HepG2 (cell line): Measurements from ENCODE around the gene FUBP3. TPM values are rescaled to one million over a fixed set of nuclear protein-coding genes. Genes with fewer than 3 reads are reported as not detected.

Experiments used
- BCL6 ChIP-seq: IDR thresholded peaks from 2 replicates; pipeline ENCODE4 v1.6.1; 2016; ENCODE audit warnings: missing genetic modification reagents, missing compliant biosample characterization
- CEBPG ChIP-seq: IDR thresholded peaks from 2 replicates; pipeline ENCODE4 v1.6.1; 2016
- CREBL2 ChIP-seq: sonication (generic); formaldehyde crosslinking; IDR thresholded peaks from 2 replicates; pipeline ENCODE4 v1.8.1; 2023; ENCODE audit warnings: missing genetic modification reagents, mild to moderate bottlenecking, borderline replicate concordance
- ESRRA ChIP-seq: sonication (generic); formaldehyde crosslinking; IDR thresholded peaks from 2 replicates; pipeline ENCODE4 v1.5.1; 2020; ENCODE audit warnings: mild to moderate bottlenecking, low read depth, missing genetic modification reagents
- FIP1L1 ChIP-seq: fragments of 200-400 bp; formaldehyde crosslinking; IDR thresholded peaks from 2 replicates; pipeline ENCODE4 v1.6.1; 2018; ENCODE audit warnings: low read depth, mild to moderate bottlenecking, low read length, moderate library complexity, borderline replicate concordance; ENCODE audit not compliant: insufficient read depth
- HINFP ChIP-seq: sonication (generic); formaldehyde crosslinking; IDR thresholded peaks from 2 replicates; pipeline ENCODE4 v1.4.0; 2020; ENCODE audit warnings: low read depth, mild to moderate bottlenecking, missing genetic modification reagents
- HNRNPL ChIP-seq: fragments of 200-400 bp; formaldehyde crosslinking; IDR thresholded peaks from 2 replicates; pipeline ENCODE4 v1.6.1; 2017; ENCODE audit warnings: mild to moderate bottlenecking, low read depth, low read length
- HOXA5 ChIP-seq: sonication (generic); formaldehyde crosslinking; IDR thresholded peaks from 2 replicates; pipeline ENCODE4 v1.4.0; 2020; ENCODE audit warnings: missing genetic modification reagents
- MBD4 ChIP-seq: IDR thresholded peaks from 2 replicates; pipeline ENCODE4 v1.6.1; 2012; ENCODE audit warnings: low read length, inconsistent platforms, borderline replicate concordance
- NFIC ChIP-seq: IDR thresholded peaks from 2 replicates; pipeline ENCODE4 v1.6.1; 2012; ENCODE audit warnings: mild to moderate bottlenecking, low read length, inconsistent platforms
- POLR2AphosphoS5 ChIP-seq: IDR thresholded peaks from 2 replicates; pipeline ENCODE4 v1.6.1; 2012; ENCODE audit warnings: low read depth, low read length
- SP5 ChIP-seq: IDR thresholded peaks from 2 replicates; pipeline ENCODE4 v1.6.1; 2016; ENCODE audit warnings: low read depth, borderline replicate concordance
- TCF12 ChIP-seq, 2 experiments: fragments of 450-650 bp in 1 of 2; sonication (generic) in 1 of 2; formaldehyde crosslinking in 1 of 2; IDR thresholded peaks; 2 replicates each; pipeline versions ENCODE4 v1.6.1 to v1.8.0; 2017 to 2022; ENCODE audit warnings: antibody characterized with exemption in 1 of 2, mild to moderate bottlenecking in 1 of 2, missing genetic modification reagents in 1 of 2, moderate library complexity in 1 of 2
- TEAD3 ChIP-seq: optimal IDR thresholded peaks from 2 replicates; pipeline ENCODE3; 2016; ENCODE audit warnings: borderline replicate concordance
- YEATS4 ChIP-seq: sonication (generic); formaldehyde crosslinking; IDR thresholded peaks from 2 replicates; pipeline ENCODE4 v1.4.0; 2020; ENCODE audit warnings: missing genetic modification reagents, borderline replicate concordance
- ZNF335 ChIP-seq: sonication (generic); formaldehyde crosslinking; IDR thresholded peaks from 2 replicates; pipeline ENCODE4 v1.4.0; 2020; ENCODE audit warnings: missing genetic modification reagents
- ZNF556 ChIP-seq: sonication (generic); formaldehyde crosslinking; IDR thresholded peaks from 2 replicates; pipeline ENCODE4 v1.4.0; 2020; ENCODE audit warnings: mild to moderate bottlenecking, missing genetic modification reagents, borderline replicate concordance
- ZNF562 ChIP-seq: sonication (generic); formaldehyde crosslinking; IDR thresholded peaks from 2 replicates; pipeline ENCODE4 v1.8.0; 2022; ENCODE audit warnings: missing genetic modification reagents, borderline replicate concordance
- ZNF567 ChIP-seq: sonication (generic); formaldehyde crosslinking; IDR thresholded peaks from 2 replicates; pipeline ENCODE4 v1.8.1; 2023; ENCODE audit warnings: mild to moderate bottlenecking, missing genetic modification reagents, borderline replicate concordance
- ZNF570 ChIP-seq: sonication (generic); formaldehyde crosslinking; IDR thresholded peaks from 2 replicates; pipeline ENCODE4 v1.4.0; 2020; ENCODE audit warnings: mild to moderate bottlenecking, missing genetic modification reagents, borderline replicate concordance
- ZNF709 ChIP-seq: sonication (generic); formaldehyde crosslinking; IDR thresholded peaks from 2 replicates; pipeline ENCODE4 v1.5.0; 2020; ENCODE audit warnings: mild to moderate bottlenecking, missing genetic modification reagents
- ZNF780A ChIP-seq: sonication (generic); formaldehyde crosslinking; IDR thresholded peaks from 2 replicates; pipeline ENCODE4 v1.8.0; 2022; ENCODE audit warnings: mild to moderate bottlenecking, missing genetic modification reagents, moderate library complexity
- polyA plus RNA-seq, 8 experiments: library from polyadenylated mRNA; depleted of rRNA in 3 of 8; stranded (reverse) in 7 of 8; unstranded in 1 of 8; fragments of >200 nt; fragmentation: Illumina TruSeq in 4 of 8; extraction: Trizol in 4 of 8; gene quantifications; 2 replicates each; pipeline versions ENCODE4 v1.2.1 to v1.2.3, GENCODE V29; 2011 to 2016; ENCODE audit warnings: low read depth in 4 of 8, missing spikeins in 1 of 8, mixed read lengths in 1 of 8; ENCODE audit not compliant: insufficient read depth in 1 of 8
- total RNA-seq, 5 experiments: library from RNA; depleted of rRNA; stranded (reverse); fragments of >200 nt; fragmentation: Illumina TruSeq; extraction: Trizol; gene quantifications; 2 replicates each; pipeline ENCODE4 v1.2.3, GENCODE V29; 2016; ENCODE audit warnings: low read depth in 1 of 5
- TF ChIP-seq, protein P1 (sequence below): sonication (generic); formaldehyde crosslinking; IDR thresholded peaks from 2 replicates; pipeline ENCODE4 v1.4.0; 2020; ENCODE audit warnings: mild to moderate bottlenecking, missing genetic modification reagents
- TF ChIP-seq, protein P2 (sequence below): sonication (generic); formaldehyde crosslinking; IDR thresholded peaks from 2 replicates; pipeline ENCODE4 v1.5.0; 2020; ENCODE audit warnings: missing genetic modification reagents, mild to moderate bottlenecking, borderline replicate concordance
- TF ChIP-seq, protein P3 (sequence below): fragments of 450-650 bp; IDR thresholded peaks from 2 replicates; pipeline ENCODE4 v1.6.1; 2017

FUBP3 gene
- total and polyA plus RNA-seq, 2 of the 13 experiments (the other 11 are each of a cell fraction or from before 2014, with no cell fraction given): 28.7 to 40.0 TPM

DNA sequence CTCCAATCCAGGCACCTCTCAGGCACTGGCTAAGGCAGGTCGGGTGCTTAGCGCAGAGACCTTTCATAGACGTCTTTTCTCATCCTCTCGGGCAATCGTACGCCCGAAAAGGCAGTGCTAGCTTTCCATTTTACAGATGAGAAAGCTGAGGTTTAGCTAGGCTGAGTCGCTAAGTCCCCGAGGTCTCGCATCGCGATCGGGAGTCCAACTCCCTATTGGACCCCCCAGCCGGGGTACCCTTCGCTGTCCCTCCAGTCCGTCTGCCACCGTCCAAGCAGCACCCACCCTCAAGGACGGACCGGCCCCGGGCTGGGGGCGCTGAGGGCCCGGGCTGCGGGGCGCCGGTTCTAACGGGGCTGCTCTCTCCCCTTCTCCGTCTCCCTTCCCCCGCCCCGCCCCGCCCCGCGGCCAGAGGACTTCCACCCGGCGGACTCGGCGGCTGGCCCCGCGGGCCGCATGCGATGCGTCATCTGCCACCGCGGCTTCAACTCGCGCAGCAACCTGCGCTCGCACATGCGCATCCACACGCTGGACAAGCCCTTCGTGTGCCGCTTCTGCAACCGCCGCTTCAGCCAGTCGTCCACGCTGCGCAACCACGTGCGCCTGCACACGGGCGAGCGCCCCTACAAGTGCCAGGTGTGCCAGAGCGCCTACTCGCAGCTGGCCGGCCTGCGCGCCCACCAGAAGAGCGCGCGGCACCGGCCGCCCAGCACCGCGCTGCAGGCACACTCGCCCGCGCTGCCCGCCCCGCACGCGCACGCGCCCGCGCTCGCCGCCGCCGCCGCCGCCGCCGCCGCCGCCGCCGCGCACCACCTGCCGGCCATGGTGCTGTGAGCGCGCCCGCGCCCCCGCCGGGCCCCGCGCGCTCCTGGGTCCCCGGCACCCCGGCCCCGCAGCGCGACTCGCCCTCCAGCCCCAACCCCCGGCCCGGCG lies 101.7 kb downstream of the FUBP3 start (continued):
- TF ChIP-seq YEATS4 (CRISPR knock-in tag) (peak; percentile 78; the same call in 1 of the 2 replicates), HOXA5 (CRISPR knock-in tag) (peak; percentile 83), BCL6 (CRISPR knock-in tag) (peak; percentile 48; the same call in 1 of the 2 replicates), CEBPG (CRISPR knock-in tag) (peak; percentile 37), ZNF570 (CRISPR knock-in tag) (no peak), FIP1L1 (no peak), MBD4 (no peak), HNRNPL (no peak), ZNF562 (CRISPR knock-in tag) (peak; percentile 57; the same call in 1 of the 2 replicates), SP5 (CRISPR knock-in tag) (no peak), ZNF709 (CRISPR knock-in tag) (peak; percentile 86), POLR2AphosphoS5 (peak; percentile 40), CREBL2 (peak; percentile 50; the same call in 1 of the 2 replicates), HINFP (CRISPR knock-in tag) (0 out of 2 replicates have a peak, but pooled peaks have one; percentile 38), TEAD3 (CRISPR knock-in tag) (peak; percentile 26), NFIC (no peak), ZNF556 (CRISPR knock-in tag) (0 out of 2 replicates have a peak, but pooled peaks have one; percentile 77), ZNF335 (CRISPR knock-in tag) (no peak), TCF12 (IDR thresholded peaks at IDR 0.05) (no peak), TCF12 (CRISPR knock-in tag; IDR thresholded peaks at IDR 0.05) (no peak), ZNF780A (CRISPR knock-in tag) (no peak), ZNF567 (CRISPR knock-in tag) (no peak), ESRRA (0 out of 2 replicates have a peak, but pooled peaks have one; percentile 29)
- TF ChIP-seq, protein P1, sequence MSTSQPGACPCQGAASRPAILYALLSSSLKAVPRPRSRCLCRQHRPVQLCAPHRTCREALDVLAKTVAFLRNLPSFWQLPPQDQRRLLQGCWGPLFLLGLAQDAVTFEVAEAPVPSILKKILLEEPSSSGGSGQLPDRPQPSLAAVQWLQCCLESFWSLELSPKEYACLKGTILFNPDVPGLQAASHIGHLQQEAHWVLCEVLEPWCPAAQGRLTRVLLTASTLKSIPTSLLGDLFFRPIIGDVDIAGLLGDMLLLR: peak; percentile 92
- TF ChIP-seq, protein P2, sequence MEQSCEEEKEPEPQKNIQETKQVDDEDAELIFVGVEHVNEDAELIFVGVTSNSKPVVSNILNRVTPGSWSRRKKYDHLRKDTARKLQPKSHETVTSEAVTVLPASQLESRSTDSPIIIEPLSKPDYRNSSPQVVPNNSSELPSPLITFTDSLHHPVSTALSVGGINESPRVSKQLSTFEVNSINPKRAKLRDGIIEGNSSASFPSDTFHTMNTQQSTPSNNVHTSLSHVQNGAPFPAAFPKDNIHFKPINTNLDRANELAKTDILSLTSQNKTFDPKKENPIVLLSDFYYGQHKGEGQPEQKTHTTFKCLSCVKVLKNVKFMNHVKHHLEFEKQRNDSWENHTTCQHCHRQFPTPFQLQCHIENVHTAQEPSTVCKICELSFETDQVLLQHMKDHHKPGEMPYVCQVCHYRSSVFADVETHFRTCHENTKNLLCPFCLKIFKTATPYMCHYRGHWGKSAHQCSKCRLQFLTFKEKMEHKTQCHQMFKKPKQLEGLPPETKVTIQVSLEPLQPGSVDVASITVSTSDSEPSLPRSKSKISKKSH: peak; percentile 90
- TF ChIP-seq, protein P3, sequence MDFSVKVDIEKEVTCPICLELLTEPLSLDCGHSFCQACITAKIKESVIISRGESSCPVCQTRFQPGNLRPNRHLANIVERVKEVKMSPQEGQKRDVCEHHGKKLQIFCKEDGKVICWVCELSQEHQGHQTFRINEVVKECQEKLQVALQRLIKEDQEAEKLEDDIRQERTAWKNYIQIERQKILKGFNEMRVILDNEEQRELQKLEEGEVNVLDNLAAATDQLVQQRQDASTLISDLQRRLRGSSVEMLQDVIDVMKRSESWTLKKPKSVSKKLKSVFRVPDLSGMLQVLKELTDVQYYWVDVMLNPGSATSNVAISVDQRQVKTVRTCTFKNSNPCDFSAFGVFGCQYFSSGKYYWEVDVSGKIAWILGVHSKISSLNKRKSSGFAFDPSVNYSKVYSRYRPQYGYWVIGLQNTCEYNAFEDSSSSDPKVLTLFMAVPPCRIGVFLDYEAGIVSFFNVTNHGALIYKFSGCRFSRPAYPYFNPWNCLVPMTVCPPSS: no peak
